Smooth muscle cell (in vitro differentiated cells): ENCODE data around the gene GSE1. TPM values are rescaled to one million over a fixed set of nuclear protein-coding genes. Genes with fewer than 3 reads are reported as not detected.

Experiments
- DNase-seq: peaks from one replicate; lab custom pipeline; 2025; ENCODE audit not compliant: unreplicated experiment; lab: John Stamatoyannopoulos, UW
- H2AFZ ChIP-seq: fragments of 200-600 bp; sonication (generic); 2 replicates; pipeline ENCODE4 v1.6.0; 2016; ENCODE audit warnings: antibody characterized with exemption, low read depth, mild to moderate bottlenecking
- H3F3A ChIP-seq: fragments of 200-600 bp; sonication (generic); 2 replicates; pipeline ENCODE4 v1.6.0; 2017; ENCODE audit warnings: antibody characterized with exemption, low read depth
- H3K27ac ChIP-seq: fragments of 200-600 bp; sonication (generic); 2 replicates; pipeline ENCODE4 v1.5.1; 2016; ENCODE audit warnings: low read depth, mild to moderate bottlenecking
- H3K27me3 ChIP-seq: fragments of 200-600 bp; sonication (generic); 2 replicates; pipeline ENCODE4 v1.6.1; 2016; ENCODE audit warnings: low read depth, mild to moderate bottlenecking
- H3K36me3 ChIP-seq: fragments of 200-600 bp; sonication (generic); 2 replicates; pipeline ENCODE4 v1.5.1; 2016; ENCODE audit warnings: low read depth
- H3K4me1 ChIP-seq: fragments of 200-600 bp; sonication (generic); 2 replicates; pipeline ENCODE4 v1.5.1; 2016; ENCODE audit warnings: low read depth
- H3K4me2 ChIP-seq: fragments of 200-600 bp; sonication (generic); 2 replicates; pipeline ENCODE4 v1.6.0; 2016; ENCODE audit warnings: mild to moderate bottlenecking
- H3K4me3 ChIP-seq: fragments of 200-600 bp; sonication (generic); 2 replicates; pipeline ENCODE4 v1.5.1; 2016; ENCODE audit warnings: mild to moderate bottlenecking
- H3K79me2 ChIP-seq: fragments of 200-600 bp; sonication (generic); 2 replicates; pipeline ENCODE4 v1.6.0; 2016; ENCODE audit warnings: low read depth, mild to moderate bottlenecking
- H3K9ac ChIP-seq: fragments of 200-600 bp; sonication (generic); 2 replicates; pipeline ENCODE4 v1.6.0; 2016; ENCODE audit warnings: low read depth
- H3K9me3 ChIP-seq: fragments of 200-600 bp; sonication (generic); replicated peaks from 2 replicates; pipeline ENCODE4 v1.5.1; 2016; ENCODE audit warnings: low read depth
- H4K20me1 ChIP-seq: fragments of 200-600 bp; sonication (generic); 2 replicates; pipeline ENCODE4 v1.6.0; 2016; ENCODE audit warnings: low read depth
- CTCF ChIP-seq: fragments of 200-600 bp; sonication (generic); IDR thresholded peaks from 2 replicates; pipeline ENCODE4 v1.5.1; 2017; ENCODE audit warnings: borderline replicate concordance, mild to moderate bottlenecking, antibody characterized with exemption; ENCODE audit not compliant: insufficient read depth, poor library complexity, severe bottlenecking
- WGBS: methylation state at CpG from one replicate; pipeline ENCODE4 v1.1.7; 2016; ENCODE audit warnings: low lambda C conversion rate; 5-methylcytosine and 5-hydroxymethylcytosine counted together
- polyA plus RNA-seq: library from polyadenylated mRNA; unstranded; fragments of >200 nt; fragmentation: Nextera tagmentation; extraction: Ambion mirVana; gene quantifications from 2 replicates; pipeline ENCODE4 v1.2.1, GENCODE V29; 2016
- total RNA-seq: library from RNA; depleted of rRNA; stranded (reverse); fragments of >200 nt; gene quantifications from 2 replicates; pipeline ENCODE4 v1.2.3, GENCODE V29; 2014

The GSE1 gene
- total and polyA plus RNA-seq, 2 experiments from 2014 or later = 13.6 to 27.7 TPM

DNA sequence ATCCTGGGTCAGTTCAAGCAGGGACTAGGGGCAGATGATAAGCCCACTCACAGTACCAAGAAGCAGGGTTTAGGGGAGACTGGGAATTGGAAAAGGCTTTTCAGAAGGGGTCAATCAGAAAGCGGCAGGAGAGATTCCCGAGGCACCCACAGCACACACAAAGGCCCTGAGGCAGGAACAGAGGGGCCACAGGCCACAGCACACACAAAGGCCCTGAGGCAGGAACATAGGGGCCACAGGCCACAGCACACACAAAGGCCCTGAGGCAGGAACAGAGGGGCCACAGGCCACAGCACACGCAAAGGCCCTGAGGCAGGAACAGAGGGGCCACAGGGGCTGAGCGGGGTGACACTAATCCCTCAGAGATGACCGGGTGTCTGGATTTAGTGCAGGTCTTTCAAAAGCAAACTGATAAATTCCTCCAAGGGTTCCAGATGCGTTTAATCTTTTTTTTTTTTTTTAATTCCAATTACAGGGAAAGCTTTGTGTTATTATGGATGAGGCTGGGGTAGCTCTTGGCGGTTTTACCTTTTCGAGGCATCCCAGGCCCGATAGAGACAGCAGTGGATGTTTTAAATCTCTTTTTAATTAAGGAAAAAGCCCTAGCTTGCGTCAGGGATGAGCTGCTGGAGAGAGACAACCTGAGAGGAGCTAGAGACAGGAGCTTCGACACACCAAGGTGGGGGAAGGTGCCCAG is 106.6 kb downstream of the GSE1 start:
- Histone ChIP-seq H3K4me1 (peaks cover 12% of the 10 kb centered on the region), H3K9me3 (no peaks in the 10 kb centered on the region), H3K27ac (no peak overlapping the region), H3F3A (no peaks in the 10 kb centered on the region), H2AFZ (no peak overlapping the region), H3K79me2 (no peaks in the 10 kb centered on the region), H3K27me3 (no peaks in the 10 kb centered on the region), H3K9ac (no peak overlapping the region), H3K36me3 (no peaks in the 10 kb centered on the region), H4K20me1 (no peaks in the 10 kb centered on the region), H3K4me2 (no peak overlapping the region), H3K4me3 (no peak overlapping the region)
- no peak for DNase-seq
- TF ChIP-seq CTCF = no peak
- 95% methylated on average over 11 of the region's 11 CpGs for WGBS

- DNase-seq = no peak
- Histone ChIP-seq H3K9me3 (no peaks in the 10 kb centered on the region), H3F3A (no peaks in the 10 kb centered on the region), H3K4me3 (no peak overlapping the region), H3K9ac (no peak overlapping the region), H4K20me1 (no peaks in the 10 kb centered on the region), H3K27ac (no peak overlapping the region), H3K27me3 (no peaks in the 10 kb centered on the region), H2AFZ (no peak overlapping the region), H3K4me1 (peaks cover 9% of the 10 kb centered on the region), H3K36me3 (no peaks in the 10 kb centered on the region), H3K79me2 (no peaks in the 10 kb centered on the region), H3K4me2 (no peak overlapping the region)
- WGBS = 85% methylated on average over 4 of the region's 4 CpGs
- TF ChIP-seq CTCF = no peak
Measured at GRCh38 chr16:85720302-85720637, 107.1 kb downstream of the GSE1 start.

DNA sequence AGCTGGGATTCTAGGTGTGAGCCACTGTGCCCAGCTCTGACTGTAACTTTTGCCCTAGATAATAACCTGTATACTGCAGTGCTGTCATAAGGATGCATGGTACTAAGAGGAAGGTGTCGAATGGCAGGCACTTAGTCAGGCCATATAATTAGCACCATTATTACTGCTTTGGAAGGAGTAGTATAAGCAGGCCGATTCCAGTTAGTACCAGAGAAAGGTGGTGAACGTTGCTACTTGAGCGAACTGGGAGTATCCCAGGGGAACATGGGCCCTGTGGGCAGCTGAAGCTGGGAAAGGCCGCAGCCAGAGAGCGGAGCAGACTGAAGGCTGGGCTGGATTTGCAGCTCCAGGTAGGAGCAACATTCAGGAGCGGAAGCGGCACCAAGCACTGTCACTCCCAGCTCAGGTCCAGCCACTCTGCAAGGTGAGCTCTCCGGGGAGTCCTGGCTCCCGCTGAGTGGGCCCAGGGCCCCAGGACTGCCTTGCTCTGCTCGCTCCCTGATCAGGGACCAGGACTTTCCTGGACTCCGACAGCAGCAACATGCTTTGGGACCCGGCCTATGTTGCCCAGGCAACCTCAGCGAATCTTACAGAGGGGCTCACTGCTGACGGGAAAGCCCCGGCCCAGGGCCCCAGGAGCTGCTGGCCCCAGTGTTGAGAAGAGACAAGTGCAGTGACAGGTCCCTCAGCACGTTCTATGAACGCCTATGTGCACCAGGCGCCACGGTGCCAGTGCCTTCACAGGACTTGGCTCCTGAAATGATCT is 109.2 kb downstream of the GSE1 start:
- no peaks in the 10 kb centered on the region for H3K4me1 ChIP-seq
- no peaks in the 10 kb centered on the region for H3K79me2 ChIP-seq
- H2AFZ ChIP-seq = no peak overlapping the region
- no peak for DNase-seq
- H3K27me3 ChIP-seq = no peaks in the 10 kb centered on the region
- no peak overlapping the region for H3K4me2 ChIP-seq
- H3K9ac ChIP-seq = no peak overlapping the region
- H4K20me1 ChIP-seq = no peaks in the 10 kb centered on the region
- no peak overlapping the region for H3K4me3 ChIP-seq
- no peak for TF ChIP-seq CTCF
- no peaks in the 10 kb centered on the region for H3K36me3 ChIP-seq
- no peaks in the 10 kb centered on the region for H3F3A ChIP-seq
- no peaks in the 10 kb centered on the region for H3K9me3 ChIP-seq
- 89% methylated on average over 20 of the region's 20 CpGs for WGBS
- H3K27ac ChIP-seq = no peak overlapping the region
